Measurements from ENCODE around the gene GPR55. TPM values are rescaled to one million over a fixed set of nuclear protein-coding genes. Genes with fewer than 3 reads are reported as not detected.

GPR55 gene
- total and polyA plus RNA-seq, 2 of the 4 experiments (the other 2 are of a cell fraction): 0.03 TPM; not detected in 1

DNA sequence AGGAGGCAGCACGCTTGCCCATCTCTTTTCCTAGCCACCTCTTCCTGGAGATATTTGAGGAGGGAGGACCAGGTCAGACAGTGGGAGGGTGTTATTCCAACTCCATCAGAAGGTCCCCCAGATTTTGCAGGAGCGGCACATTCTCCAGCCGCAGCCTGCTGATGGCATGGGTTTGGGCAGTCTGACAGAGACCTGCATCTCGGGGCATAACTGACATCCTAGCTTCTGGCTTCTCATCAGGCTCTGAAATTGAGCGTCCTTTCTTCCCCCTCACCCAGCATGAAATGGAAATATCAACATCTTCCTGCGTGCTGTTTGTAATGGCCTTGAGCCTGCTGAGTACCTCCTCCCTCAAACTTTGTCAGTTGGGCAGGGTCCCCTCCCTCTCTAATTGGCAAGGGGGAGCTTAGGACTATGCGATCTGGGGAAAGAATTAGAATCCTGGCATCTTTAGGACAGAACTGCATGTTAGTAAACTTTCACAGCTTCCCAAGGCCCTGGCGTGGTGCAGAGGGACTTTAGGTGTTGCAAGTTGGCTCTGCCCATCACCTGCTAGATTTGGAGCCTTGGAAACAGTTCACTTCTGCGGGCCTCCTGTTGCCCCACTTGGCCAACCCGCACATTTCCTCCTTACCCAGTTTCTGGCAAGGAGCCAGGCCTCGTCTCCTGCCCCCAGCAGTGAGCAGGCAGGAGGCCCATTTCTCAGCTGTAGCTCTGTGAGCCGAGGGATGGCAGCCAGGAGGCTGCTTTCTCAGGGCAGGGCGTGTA is 58.1 kb downstream of the GPR55 start:
- Histone ChIP-seq H3K9me3 (ENCODE audit: control insufficient read depth, insufficient read depth, low read length) (no peaks in the 10 kb centered on the region), H2BK5ac (ENCODE audit: low read depth, low read length, poor library complexity, severe bottlenecking) (no peak overlapping the region), H4K8ac (ENCODE audit: low read depth in 2 of 2, low read length in 2 of 2) (no peak overlapping the region), H3K18ac (ENCODE audit: low read depth, low read length) (no peak overlapping the region), H3K4me3 (ENCODE audit: insufficient read depth, low read depth, low read length) (no peak overlapping the region), H3K36me3 (ENCODE audit: control insufficient read depth, insufficient read depth, low read length) (no peaks in the 10 kb centered on the region), H2BK15ac (ENCODE audit: low read depth, low read length) (no peak overlapping the region), H4K91ac (ENCODE audit: insufficient read depth, low read depth, low read length) (no peak overlapping the region), H3K9ac (ENCODE audit: low read depth, low read length) (no peak overlapping the region), H3K56ac (ENCODE audit: extremely low read depth, insufficient read depth, low read length) (no peak overlapping the region), H3K4me1 (ENCODE audit: control insufficient read depth, insufficient read depth, low read length) (peaks cover 12% of the 10 kb centered on the region; the same call in 1 of the 2 replicates), H3K27me3 (ENCODE audit: control insufficient read depth, insufficient read depth, low read length) (peaks cover 16% of the 10 kb centered on the region), H3K23ac (ENCODE audit: low read depth, low read length) (no peak overlapping the region; the same call in 1 of the 2 replicates), H2AK5ac (ENCODE audit: low read depth, low read length) (no peak overlapping the region), H3K4ac (ENCODE audit: low read depth, low read length) (no peak overlapping the region), H3K79me1 (ENCODE audit: low read depth in 1 of 2, low read length in 2 of 2) (peaks cover 3 to 44% of the 10 kb centered on the region in 2 experiments; a peak in 3 of 4 replicates), H3K14ac (replicated peaks; ENCODE audit: low read depth, low read length) (no peak overlapping the region), H2BK20ac (ENCODE audit: low read depth, low read length) (no peak overlapping the region), H4K20me1 (ENCODE audit: insufficient read depth, low read length) (peaks cover 24% of the 10 kb centered on the region), H3K27ac (ENCODE audit: insufficient read depth, low read length) (no peak overlapping the region), H2AFZ (replicated peaks; ENCODE audit: low read length, poor library complexity) (peak overlapping the region; percentile 0), H2BK120ac (ENCODE audit: low read depth, low read length) (no peak overlapping the region), H4K5ac (ENCODE audit: low read depth, low read length) (no peak overlapping the region), H3K4me2 (ENCODE audit: low read depth, low read length) (no peak overlapping the region), H2AK9ac (replicated peaks; ENCODE audit: low read depth, low read length, poor library complexity) (peak overlapping the region; percentile 47), H3K9me1 (ENCODE audit: insufficient read depth, low read length) (peaks cover 6% of the 10 kb centered on the region; the same call in 1 of the 2 replicates)
- ATAC-seq (ENCODE audit: low read depth) (no peak), DNase-seq (peak; percentile 20)
- dilution Hi-C loops (cut with HindIII; ENCODE audit: low sequenced_read_pairs, unreplicated experiment): no loop called here
- BruUV-seq (replicated peaks): no TSS peak
- intact Hi-C loops (cut with micrococcal nuclease): no loop called here
- TF ChIP-seq SMC3 (IDR thresholded peaks at IDR 0.05; ENCODE audit: low read depth, low read length) (no peak), RAD21 (IDR thresholded peaks at IDR 0.05; ENCODE audit: low read length) (no peak), NFE2L2 (IDR thresholded peaks at IDR 0.05; ENCODE audit: low read depth, low read length) (no peak), RCOR1 (IDR thresholded peaks at IDR 0.05; ENCODE audit: insufficient replicate concordance, low read length) (no peak), CEBPB (IDR thresholded peaks at IDR 0.05; ENCODE audit: low read depth, low read length) (no peak), MAZ (IDR thresholded peaks at IDR 0.05; ENCODE audit: borderline replicate concordance, low read depth, low read length) (no peak), CHD1 (IDR thresholded peaks at IDR 0.05; ENCODE audit: low read depth, low read length) (no peak), FOS (IDR thresholded peaks at IDR 0.05; ENCODE audit: low read depth, low read length) (no peak), MAFK (IDR thresholded peaks at IDR 0.05; ENCODE audit: low read depth, low read length) (no peak), RFX5 (IDR thresholded peaks at IDR 0.05; ENCODE audit: low read depth, low read length) (no peak), POLR2A (IDR thresholded peaks at IDR 0.05; ENCODE audit: low read depth, low read length) (no peak), BHLHE40 (IDR thresholded peaks at IDR 0.05; ENCODE audit: low read depth, low read length) (no peak)
- TF ChIP-seq, protein P1, sequence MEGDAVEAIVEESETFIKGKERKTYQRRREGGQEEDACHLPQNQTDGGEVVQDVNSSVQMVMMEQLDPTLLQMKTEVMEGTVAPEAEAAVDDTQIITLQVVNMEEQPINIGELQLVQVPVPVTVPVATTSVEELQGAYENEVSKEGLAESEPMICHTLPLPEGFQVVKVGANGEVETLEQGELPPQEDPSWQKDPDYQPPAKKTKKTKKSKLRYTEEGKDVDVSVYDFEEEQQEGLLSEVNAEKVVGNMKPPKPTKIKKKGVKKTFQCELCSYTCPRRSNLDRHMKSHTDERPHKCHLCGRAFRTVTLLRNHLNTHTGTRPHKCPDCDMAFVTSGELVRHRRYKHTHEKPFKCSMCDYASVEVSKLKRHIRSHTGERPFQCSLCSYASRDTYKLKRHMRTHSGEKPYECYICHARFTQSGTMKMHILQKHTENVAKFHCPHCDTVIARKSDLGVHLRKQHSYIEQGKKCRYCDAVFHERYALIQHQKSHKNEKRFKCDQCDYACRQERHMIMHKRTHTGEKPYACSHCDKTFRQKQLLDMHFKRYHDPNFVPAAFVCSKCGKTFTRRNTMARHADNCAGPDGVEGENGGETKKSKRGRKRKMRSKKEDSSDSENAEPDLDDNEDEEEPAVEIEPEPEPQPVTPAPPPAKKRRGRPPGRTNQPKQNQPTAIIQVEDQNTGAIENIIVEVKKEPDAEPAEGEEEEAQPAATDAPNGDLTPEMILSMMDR (conservative IDR thresholded peaks at IDR 0.05; ENCODE audit: low read depth, low read length): no peak
- TF ChIP-seq, protein P2, sequence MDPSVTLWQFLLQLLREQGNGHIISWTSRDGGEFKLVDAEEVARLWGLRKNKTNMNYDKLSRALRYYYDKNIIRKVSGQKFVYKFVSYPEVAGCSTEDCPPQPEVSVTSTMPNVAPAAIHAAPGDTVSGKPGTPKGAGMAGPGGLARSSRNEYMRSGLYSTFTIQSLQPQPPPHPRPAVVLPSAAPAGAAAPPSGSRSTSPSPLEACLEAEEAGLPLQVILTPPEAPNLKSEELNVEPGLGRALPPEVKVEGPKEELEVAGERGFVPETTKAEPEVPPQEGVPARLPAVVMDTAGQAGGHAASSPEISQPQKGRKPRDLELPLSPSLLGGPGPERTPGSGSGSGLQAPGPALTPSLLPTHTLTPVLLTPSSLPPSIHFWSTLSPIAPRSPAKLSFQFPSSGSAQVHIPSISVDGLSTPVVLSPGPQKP (IDR thresholded peaks at IDR 0.05; ENCODE audit: borderline replicate concordance, low read depth, low read length): no peak
- TF ChIP-seq, protein P3, sequence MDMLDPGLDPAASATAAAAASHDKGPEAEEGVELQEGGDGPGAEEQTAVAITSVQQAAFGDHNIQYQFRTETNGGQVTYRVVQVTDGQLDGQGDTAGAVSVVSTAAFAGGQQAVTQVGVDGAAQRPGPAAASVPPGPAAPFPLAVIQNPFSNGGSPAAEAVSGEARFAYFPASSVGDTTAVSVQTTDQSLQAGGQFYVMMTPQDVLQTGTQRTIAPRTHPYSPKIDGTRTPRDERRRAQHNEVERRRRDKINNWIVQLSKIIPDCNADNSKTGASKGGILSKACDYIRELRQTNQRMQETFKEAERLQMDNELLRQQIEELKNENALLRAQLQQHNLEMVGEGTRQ (IDR thresholded peaks at IDR 0.05; ENCODE audit: low read depth, low read length): no peak
- WGBS, 2 experiments (ENCODE audit: extremely low coverage in 2 of 2, insufficient read length in 1 of 2): 33% methylated on average over 5 of the region's 13 CpGs; no CpG with 5 or more reads in 1 of the 2 experiments
- in situ Hi-C loops (cut with MboI; ENCODE audit: low sequenced_read_pairs): no loop called here
- CTCF ChIA-PET: interaction anchor here (0.6 to 1.3 kb wide), 2 partner anchors 42 to 236 kb away, joined by 3 read pairs; no protein-coding TSS in a partner anchor
- POLR2A ChIA-PET (ENCODE audit: unreplicated experiment): interaction anchor here (0.5 kb wide), 1 partner anchor 9 kb away, joined by 4 read pairs; no protein-coding TSS in a partner anchor

Measured in IMR-90 (cell line).